ENCODE data around the gene SERPINB10.

SERPINB10 gene

GRCh38 chr18:63907664-63908063 is at the start of gene SERPINB10:
TSS of gene SERPINB10 (plus strand) at chr18:63907958. CDS start at chr18:63915511, 7,553 bp downstream.
- no peak for DNase-seq

- DNase-seq, result no peak
Observed at GRCh38 chr18:63858456-63858855, 49.3 kb upstream of the SERPINB10 start.

GRCh38 chr18:63859781-63860475 is 47.8 kb upstream of the SERPINB10 start:
- DNase-seq, result peak in 1 of 2 donors; percentile 24

GRCh38 chr18:63860531-63860930 is 47.2 kb upstream of the SERPINB10 start:
- no peak for DNase-seq

- DNase-seq, result no peak
Observed at GRCh38 chr18:63867368-63868125, 40.2 kb upstream of the SERPINB10 start.

GRCh38 chr18:63868546-63868945 is 39.2 kb upstream of the SERPINB10 start:
- DNase-seq, result no peak

- DNase-seq, result peak in 1 of 2 donors; percentile 65
Observed at GRCh38 chr18:63869374-63869773, 38.4 kb upstream of the SERPINB10 start.

- DNase-seq, result no peak
Observed at GRCh38 chr18:63869851-63870250, 37.9 kb upstream of the SERPINB10 start.

- no peak for DNase-seq
Observed at GRCh38 chr18:63871836-63872235, 35.9 kb upstream of the SERPINB10 start.

- no peak for DNase-seq
Observed at GRCh38 chr18:63872586-63872985, 35.2 kb upstream of the SERPINB10 start.

GRCh38 chr18:63878343-63878742 is 29.4 kb upstream of the SERPINB10 start:
- no peak for DNase-seq

GRCh38 chr18:63878925-63879324 is 28.8 kb upstream of the SERPINB10 start:
- no peak for DNase-seq

GRCh38 chr18:63879709-63880108 is 28.0 kb upstream of the SERPINB10 start:
- DNase-seq, result no peak

- no peak for DNase-seq
Observed at GRCh38 chr18:63881851-63882250, 25.9 kb upstream of the SERPINB10 start.

GRCh38 chr18:63882333-63883141 is 25.2 kb upstream of the SERPINB10 start:
- DNase-seq, result no peak

- DNase-seq, result no peak
Observed at GRCh38 chr18:63883617-63884016, 24.1 kb upstream of the SERPINB10 start.

- DNase-seq, result no peak
Observed at GRCh38 chr18:63887424-63887823, 20.3 kb upstream of the SERPINB10 start, which contains the start of gene SERPINB2. TSS of gene SERPINB2 (plus strand) at chr18:63887705. CDS start at chr18:63891445, 3,740 bp downstream.

GRCh38 chr18:63888470-63889190 is 19.1 kb upstream of the SERPINB10 start:
- no peak for DNase-seq

- DNase-seq, result no peak
Observed at GRCh38 chr18:63889626-63890025, 18.1 kb upstream of the SERPINB10 start.

GRCh38 chr18:63890237-63890949 is 17.4 kb upstream of the SERPINB10 start:
- no peak for DNase-seq

- no peak for DNase-seq
Observed at GRCh38 chr18:63890950-63891304, 16.8 kb upstream of the SERPINB10 start.

- DNase-seq, result no peak
Observed at GRCh38 chr18:63892566-63892965, 15.2 kb upstream of the SERPINB10 start.

Measured in CD4-positive, alpha-beta T cell treated with Interleukin-4 for 1 hour (primary cell).